ENCODE data around the gene DZANK1.

GRCh38 chr20:18405826-18406225, 61.0 kb downstream of the DZANK1 start:
- no peak for TF ChIP-seq CTCF (tag by site-specific recombination; IDR thresholded peaks at IDR 0.05)
- no peak for TF ChIP-seq HOXC10 (CRISPR knock-in tag; IDR thresholded peaks at IDR 0.05)

Data from HEK293 (cell line).